Large intestine (tissue), 3 donors: ENCODE results near the gene TREX2. TPM values are rescaled to one million over a fixed set of nuclear protein-coding genes. Genes with fewer than 3 reads are reported as not detected.

Experiments used
- DNase-seq, 2 donors: peaks; one replicate each; pipeline versions ENCODE4 v3.0.0 to v3.0.0-alpha.2; 2013
- H3K27ac ChIP-seq: one replicate; pipeline ENCODE4 v1.5.1; 2013; ENCODE audit warnings: low read length
- H3K27me3 ChIP-seq: 2 replicates; pipeline ENCODE4 v1.6.1; 2013; ENCODE audit warnings: low read length; ENCODE audit not compliant: control insufficient read depth, insufficient read depth
- H3K36me3 ChIP-seq: 2 replicates; pipeline ENCODE4 v1.6.1; 2013; ENCODE audit warnings: low read length; ENCODE audit not compliant: control insufficient read depth, insufficient read depth
- H3K4me1 ChIP-seq: one replicate; pipeline ENCODE4 v1.6.1; 2013; ENCODE audit warnings: low read length; ENCODE audit not compliant: control insufficient read depth, insufficient read depth
- H3K4me3 ChIP-seq: one replicate; pipeline ENCODE4 v1.5.1; 2013; ENCODE audit warnings: low read length
- H3K9me3 ChIP-seq: one replicate; pipeline ENCODE4 v1.6.1; 2013; ENCODE audit warnings: mild to moderate bottlenecking, low read depth, low read length, moderate library complexity; ENCODE audit not compliant: control insufficient read depth
- WGBS: methylation state at CpG from one replicate; pipeline ENCODE4 v1.1.5; 2013; ENCODE audit warnings: low lambda C conversion rate; ENCODE audit not compliant: insufficient coverage; 5-methylcytosine and 5-hydroxymethylcytosine counted together
- polyA plus RNA-seq: library from polyadenylated mRNA; unstranded; fragments of 120-200 nt; gene quantifications from one replicate; pipeline ENCODE4 v1.2.1, GENCODE V29; 2013

TREX2 gene
- polyA plus RNA-seq, 1 donor, result 0.30 TPM

GRCh38 chrX:153397256-153397960 lies 48.4 kb downstream of the TREX2 start:
- Histone ChIP-seq H3K4me1 (no peaks in the 10 kb centered on the region), H3K27me3 (no peaks in the 10 kb centered on the region), H3K4me3 (no peak overlapping the region), H3K9me3 (peaks cover 6% of the 10 kb centered on the region), H3K36me3 (no peaks in the 10 kb centered on the region), H3K27ac (no peak overlapping the region)
- DNase-seq, result no peak
- no CpG with 5 or more reads among the region's 27 CpGs for WGBS

- no peak overlapping the region for H3K27ac ChIP-seq
- no peaks in the 10 kb centered on the region for H3K36me3 ChIP-seq
- H3K9me3 ChIP-seq, result peaks cover 6% of the 10 kb centered on the region
- DNase-seq, result no peak
- no peaks in the 10 kb centered on the region for H3K27me3 ChIP-seq
- WGBS, result no CpG with 5 or more reads among the region's 26 CpGs
- H3K4me1 ChIP-seq, result no peaks in the 10 kb centered on the region
- H3K4me3 ChIP-seq, result no peak overlapping the region
Measured at GRCh38 chrX:153396320-153397195, 49.3 kb downstream of the TREX2 start.

- DNase-seq, result no peak
- Histone ChIP-seq H3K9me3 (peaks cover under 1% of the 10 kb centered on the region), H3K4me1 (no peaks in the 10 kb centered on the region), H3K4me3 (no peak overlapping the region), H3K36me3 (no peaks in the 10 kb centered on the region), H3K27ac (no peak overlapping the region), H3K27me3 (no peaks in the 10 kb centered on the region)
- WGBS, result no CpG with 5 or more reads among the region's 26 CpGs
Measured at GRCh38 chrX:153395613-153396319, 50.1 kb downstream of the TREX2 start.

- no peaks in the 10 kb centered on the region for H3K27me3 ChIP-seq
- H3K27ac ChIP-seq, result no peak overlapping the region
- H3K4me1 ChIP-seq, result no peaks in the 10 kb centered on the region
- H3K4me3 ChIP-seq, result no peak overlapping the region
- no peaks in the 10 kb centered on the region for H3K36me3 ChIP-seq
- H3K9me3 ChIP-seq, result no peaks in the 10 kb centered on the region
- no CpG with 5 or more reads among the region's 13 CpGs for WGBS
- no peak for DNase-seq
Measured at GRCh38 chrX:153394612-153395011, 51.2 kb downstream of the TREX2 start.

Other genes starting within 250 kb of the TREX2 start
- 0.01 TPM for gene PNMA6F, start 124.3 kb downstream of the TREX2 start, polyA plus RNA-seq
- gene ZNF275, start 111.9 kb downstream of the TREX2 start, polyA plus RNA-seq, result 9.7 TPM
- not detected for gene PNMA6E, start 44.7 kb downstream of the TREX2 start, polyA plus RNA-seq
- 5.0 TPM for gene ZFP92, start 34.6 kb downstream of the TREX2 start, polyA plus RNA-seq
- 25.0 TPM for gene HAUS7, start 24.5 kb upstream of the TREX2 start, polyA plus RNA-seq
- 17.2 TPM for gene BGN, start 48.9 kb upstream of the TREX2 start, polyA plus RNA-seq
- gene ATP2B3, start 71.6 kb upstream of the TREX2 start, polyA plus RNA-seq, result 1.6 TPM
- 15.9 TPM for gene CCNQ, start 153.1 kb upstream of the TREX2 start, polyA plus RNA-seq
- gene DUSP9, start 201.1 kb upstream of the TREX2 start, polyA plus RNA-seq, result 0.78 TPM
- gene PNCK, start 227.8 kb upstream of the TREX2 start, polyA plus RNA-seq, result 128 TPM
- gene SLC6A8, start 241.9 kb upstream of the TREX2 start, polyA plus RNA-seq, result 139 TPM